ENCODE measurements around the gene VEZF1.
A peak's percentile ranks its signal among the peaks of the same experiment; 100 is the strongest.
"Not testable (repeated sequence)": the region's sequence is repeated elsewhere in the genome, so short reads cannot be mapped to it uniquely, and the experiment has no call there.

Gene VEZF1

DNA sequence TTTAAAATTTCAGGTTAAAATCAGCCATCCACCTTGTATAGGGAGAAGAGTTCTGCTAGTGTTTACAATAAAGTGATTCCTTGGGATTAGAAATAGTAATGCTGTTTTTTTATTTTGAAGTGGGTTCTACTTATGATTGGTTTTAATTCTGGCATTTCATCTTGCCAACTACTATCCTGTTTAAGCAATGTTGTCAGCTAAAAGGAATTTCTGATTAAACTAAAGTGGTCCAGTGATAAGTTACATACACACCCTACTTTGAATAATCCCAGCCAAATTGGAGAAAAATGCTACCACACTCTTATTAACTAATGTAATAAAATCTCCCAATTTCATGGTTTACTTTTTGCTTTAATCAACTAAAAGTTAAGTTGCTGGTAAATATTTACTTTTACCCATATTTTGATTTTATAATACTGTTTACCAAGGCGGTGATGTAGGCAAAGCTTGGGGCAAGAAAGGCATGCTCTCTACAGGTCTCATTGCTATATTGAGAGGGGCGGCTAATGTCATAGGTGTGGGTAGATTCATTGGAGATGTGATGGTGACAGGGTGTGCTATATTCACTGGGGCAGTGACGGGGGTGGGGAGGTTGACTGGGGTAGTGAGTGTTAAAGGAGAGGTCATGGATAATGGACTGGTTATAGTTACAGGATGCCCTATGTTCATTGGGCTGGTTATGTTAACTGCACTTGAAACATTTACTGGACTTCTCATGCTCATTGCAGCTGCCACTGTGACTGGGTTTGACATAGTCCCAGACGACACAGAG, 13.8 kb downstream of the VEZF1 start:
- not testable (repeated sequence) for DNase-seq (ENCODE audit: low read depth)

- no peak for DNase-seq (ENCODE audit: low read depth)
Observed at GRCh38 chr17:57972151-57972550, 15.9 kb downstream of the VEZF1 start.

DNA sequence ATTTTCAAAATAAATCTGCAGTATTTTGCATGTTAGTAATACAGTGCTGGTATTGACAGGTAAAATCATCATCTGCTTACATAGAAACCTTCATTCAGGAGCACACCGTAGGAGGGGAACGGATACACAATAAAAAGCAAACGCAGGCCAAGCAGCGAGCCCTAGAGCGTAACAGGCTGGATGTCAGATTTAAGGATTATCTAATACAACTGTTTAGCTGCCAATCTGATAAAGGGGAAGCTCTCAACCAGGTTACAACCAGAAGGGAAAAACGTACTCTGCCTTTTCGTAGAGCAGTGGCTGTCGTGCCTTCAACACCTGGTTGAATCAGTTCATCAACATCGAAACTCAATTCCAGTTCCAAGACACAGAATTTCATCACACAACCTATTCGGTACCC, 16.5 kb downstream of the VEZF1 start:
- no peak for DNase-seq (ENCODE audit: low read depth)

DNA sequence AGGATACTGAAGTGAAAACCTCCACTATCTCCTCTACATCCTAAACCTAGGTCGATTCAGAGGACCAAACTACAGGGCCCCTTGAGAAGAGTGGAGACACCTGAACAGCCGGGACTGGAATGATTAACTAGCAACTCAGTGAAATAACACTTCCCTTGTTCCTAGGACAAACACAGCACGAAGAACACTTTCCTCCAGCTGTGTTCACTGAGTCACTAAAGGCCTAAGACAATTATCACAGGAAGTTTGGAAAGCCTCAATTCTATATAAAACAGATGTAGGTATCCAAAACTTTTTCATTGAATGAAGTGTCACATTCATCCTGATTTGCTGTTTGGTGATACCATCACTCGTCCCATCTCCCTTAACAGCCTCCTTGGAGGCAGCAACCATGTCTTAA, 17.3 kb downstream of the VEZF1 start:
- no peak for DNase-seq (ENCODE audit: low read depth)

- no peak for DNase-seq (ENCODE audit: low read depth)
Observed at GRCh38 chr17:57968456-57968855, 19.6 kb downstream of the VEZF1 start.

DNA sequence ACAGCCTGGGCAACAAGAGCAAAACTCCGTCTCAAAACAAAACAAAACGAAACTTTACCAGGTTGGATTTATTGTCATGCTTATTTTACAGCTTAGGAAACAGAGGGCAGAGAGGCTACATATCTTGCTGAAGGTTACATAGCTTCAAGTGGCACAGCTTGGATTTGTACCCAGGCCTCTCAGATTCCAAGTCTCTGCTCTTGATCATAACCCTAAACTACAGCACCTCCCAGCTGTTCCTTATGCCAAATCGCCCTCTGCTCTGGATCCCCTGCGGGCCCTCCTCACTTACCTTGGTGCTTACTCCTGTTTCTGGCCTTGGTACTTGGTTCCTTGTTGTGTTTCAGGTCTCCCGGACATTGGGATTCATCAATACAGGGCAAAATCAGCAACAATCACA, 21.2 kb downstream of the VEZF1 start:
- DNase-seq (ENCODE audit: low read depth) = no peak

- no peak for DNase-seq (ENCODE audit: low read depth)
Observed at GRCh38 chr17:57966246-57966645, 21.8 kb downstream of the VEZF1 start.

DNA sequence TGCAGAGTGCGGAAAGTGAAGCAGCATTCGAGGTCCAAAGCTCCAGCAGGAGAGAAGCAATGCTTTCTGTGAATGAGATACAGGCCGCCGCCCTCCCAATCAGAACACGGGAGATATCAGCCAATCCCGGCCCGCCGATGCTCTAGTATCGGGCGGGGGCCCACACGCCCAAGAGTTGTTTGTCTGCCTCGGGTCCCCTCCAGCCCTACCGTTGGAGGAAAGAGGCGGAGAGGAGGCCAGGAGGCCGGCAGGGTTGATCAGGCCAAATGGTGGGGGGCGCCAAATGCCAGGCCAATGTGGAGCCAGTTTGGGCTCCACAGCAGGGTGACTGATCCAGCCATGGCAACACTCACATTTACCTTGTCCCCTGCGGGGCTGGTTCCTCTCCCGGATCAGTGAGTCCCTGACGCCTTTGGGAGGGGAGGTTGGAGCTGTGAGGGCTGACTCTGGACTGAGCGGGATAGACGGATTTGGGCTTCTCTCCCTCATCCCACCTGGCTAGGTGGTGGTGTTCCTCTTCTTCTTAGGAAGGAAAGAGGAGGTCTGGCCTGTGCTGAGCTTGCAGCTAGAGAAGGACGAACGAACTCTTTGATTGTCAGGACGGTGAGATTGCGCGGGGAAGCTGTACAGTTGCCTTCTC, 22.4 kb downstream of the VEZF1 start:
- no peak for DNase-seq (ENCODE audit: low read depth)

DNA sequence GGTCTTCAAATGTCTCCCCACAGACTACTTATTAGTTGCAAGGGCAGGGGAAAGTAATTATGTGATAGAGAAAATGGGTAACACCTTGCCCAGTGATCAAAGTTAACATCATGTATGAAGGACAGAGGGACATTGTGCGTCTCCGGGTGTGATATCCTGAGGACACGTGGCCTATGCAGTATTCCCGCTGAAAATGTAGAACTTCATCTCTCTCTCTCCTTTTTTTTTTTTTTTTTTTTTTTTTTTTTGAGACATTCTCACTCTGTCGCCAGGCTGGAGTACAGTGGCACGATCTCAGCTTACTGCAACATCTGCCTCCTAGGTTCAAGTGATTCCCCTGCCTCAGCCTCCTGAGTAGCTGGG, 24.9 kb downstream of the VEZF1 start:
- DNase-seq (ENCODE audit: low read depth) = no peak

- no peak for DNase-seq (ENCODE audit: low read depth)
Observed at GRCh38 chr17:57962279-57963148, 25.5 kb downstream of the VEZF1 start.

GRCh38 chr17:57959929-57960328, 28.1 kb downstream of the VEZF1 start:
- no peak for DNase-seq (ENCODE audit: low read depth)

DNA sequence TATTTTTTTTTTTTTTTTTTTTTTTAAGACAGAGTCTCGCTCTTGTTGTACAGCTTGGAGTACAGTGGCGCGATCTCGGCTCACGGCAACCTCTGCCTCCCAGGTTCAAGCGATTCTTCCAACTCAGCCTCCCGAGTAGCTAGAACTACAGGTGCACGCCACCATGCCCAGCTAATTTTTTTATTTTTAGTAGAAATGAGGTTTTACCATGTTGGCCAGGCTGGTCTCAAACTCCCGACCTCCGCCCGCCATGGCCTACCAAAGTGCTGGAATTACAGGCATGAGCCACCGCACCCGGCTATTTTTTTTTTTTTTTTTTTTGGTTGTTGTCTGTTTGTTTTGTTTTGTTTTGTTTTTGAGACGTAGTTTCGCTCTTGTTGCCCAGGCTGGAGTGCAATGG, 29.7 kb downstream of the VEZF1 start:
- DNase-seq (ENCODE audit: low read depth) = not testable (repeated sequence)

GRCh38 chr17:57957886-57958285, 30.2 kb downstream of the VEZF1 start:
- no peak for DNase-seq (ENCODE audit: low read depth)

DNA sequence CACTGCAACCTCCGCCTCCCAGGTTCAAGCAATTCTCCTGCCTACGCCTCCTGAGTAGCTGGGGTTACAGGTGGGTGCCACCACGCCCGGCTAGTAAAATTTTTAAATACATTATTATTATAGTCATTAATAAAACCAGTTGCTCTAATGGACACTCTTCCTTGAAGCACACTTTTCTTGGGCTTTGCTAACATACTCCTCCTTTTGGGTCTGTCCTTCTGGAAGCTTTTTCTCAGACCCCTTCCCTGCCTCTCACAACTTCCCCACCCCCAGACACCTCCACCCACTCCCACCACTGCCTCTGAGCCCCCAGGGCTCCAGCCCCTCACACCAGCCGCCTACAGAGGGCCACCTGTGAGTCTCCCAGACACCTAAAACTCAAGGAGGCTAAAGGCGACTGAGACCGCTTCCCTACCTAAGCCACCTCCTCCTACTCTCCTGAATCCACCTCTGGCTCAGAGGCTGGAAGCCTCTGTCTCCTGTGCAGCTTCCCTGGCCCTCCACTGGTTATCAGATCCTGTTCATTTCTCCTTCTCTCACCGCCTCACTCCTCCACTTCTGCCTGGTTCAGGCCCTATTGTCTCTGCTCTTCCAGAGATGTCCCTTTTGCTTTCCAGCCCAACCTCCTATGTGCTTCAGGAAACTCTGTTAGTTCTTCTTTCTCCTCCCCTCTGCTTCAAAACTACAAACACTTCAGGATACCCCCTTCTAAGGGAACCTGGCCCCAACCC, 30.8 kb downstream of the VEZF1 start:
- no peak for DNase-seq (ENCODE audit: low read depth)

DNA sequence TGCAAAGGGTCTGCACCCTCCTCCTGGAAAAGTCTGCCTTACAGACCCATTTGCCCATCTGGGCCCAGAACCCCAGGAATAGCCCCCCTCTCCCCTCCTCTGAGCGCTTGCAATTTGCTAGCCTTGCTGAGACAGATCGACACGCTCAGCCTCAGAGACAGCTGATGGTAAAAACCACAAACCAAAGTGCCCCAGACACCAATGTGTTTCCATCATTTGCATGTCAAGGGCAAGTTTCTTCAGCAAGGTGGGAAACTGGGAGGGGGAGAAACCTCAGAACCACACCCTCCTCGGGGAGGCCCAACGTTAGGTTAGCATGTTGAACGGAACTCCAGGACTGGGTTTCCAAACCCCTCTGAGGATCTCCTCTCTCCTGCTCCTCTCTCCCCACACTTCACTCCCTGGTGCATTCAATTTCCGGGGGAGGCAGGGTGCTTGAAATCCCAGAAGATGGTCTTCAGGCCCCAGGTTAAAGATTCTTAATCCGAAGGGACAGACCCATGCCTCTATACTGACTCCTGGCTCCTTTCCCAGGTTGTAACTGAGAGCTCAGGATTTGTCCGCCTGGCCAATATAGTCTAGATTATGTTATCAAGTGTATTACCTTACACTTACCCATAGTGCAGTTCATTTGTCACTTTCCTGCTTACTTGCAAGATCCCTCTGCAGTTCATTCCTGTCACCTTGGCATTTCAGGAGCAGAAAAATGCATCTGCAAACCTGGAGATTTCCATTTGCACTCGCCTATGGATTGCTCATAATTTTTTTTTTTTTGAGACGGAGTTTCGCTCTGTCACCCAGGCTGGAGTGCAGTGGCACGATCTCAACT, 31.5 kb downstream of the VEZF1 start:
- peak; percentile 14 for DNase-seq (ENCODE audit: low read depth)

GRCh38 chr17:57955183-57955931, 32.7 kb downstream of the VEZF1 start, which contains the start of gene CUEDC1:
Gene CUEDC1, minus strand, starts transcription at chr17:57955412. Its CDS starts 69,848 bp downstream, at chr17:57885564.
- peak; percentile 50 for DNase-seq (ENCODE audit: low read depth)

- DNase-seq (ENCODE audit: low read depth) = no peak
Observed at GRCh38 chr17:57954397-57955182, 33.5 kb downstream of the VEZF1 start.

DNA sequence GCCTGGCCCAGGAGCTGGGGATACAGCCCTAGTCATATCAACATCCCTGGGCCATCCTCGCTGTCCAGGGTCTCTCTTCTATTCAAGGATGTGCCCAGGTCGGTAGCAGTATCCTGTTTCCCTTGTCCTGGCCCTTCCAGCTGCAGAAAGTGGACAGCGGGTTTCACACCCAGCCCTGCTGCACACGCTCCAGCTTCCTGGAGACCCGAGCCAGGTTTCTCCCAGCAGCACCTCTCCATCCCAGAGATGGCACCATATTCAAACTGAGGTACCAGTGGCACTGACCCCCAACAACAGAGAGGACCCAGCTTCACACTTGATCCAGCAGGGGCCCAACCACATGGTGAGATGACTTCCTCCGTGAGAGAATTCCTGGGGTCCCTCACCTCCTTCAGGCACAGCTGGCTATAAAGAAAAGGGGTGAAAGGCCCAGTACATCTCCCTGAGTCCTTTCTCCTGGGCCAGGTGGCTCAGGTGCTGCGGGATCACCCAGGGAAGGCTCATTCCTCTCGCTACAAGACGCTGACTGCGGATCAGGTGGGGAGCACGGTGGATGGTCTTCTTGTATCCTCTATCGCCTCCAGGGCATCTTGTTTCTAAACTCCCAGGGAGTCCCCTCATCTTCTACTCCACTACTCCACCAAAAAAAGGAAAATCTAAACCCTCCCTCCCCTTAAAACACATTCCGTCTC, 34.2 kb downstream of the VEZF1 start:
- no peak for DNase-seq (ENCODE audit: low read depth)

- no peak for DNase-seq (ENCODE audit: low read depth)
Observed at GRCh38 chr17:57953219-57953618, 34.8 kb downstream of the VEZF1 start.

Measured in T follicular helper cell (primary cell).